ENCODE data around the gene NT5C3A.
"Not testable (repeated sequence)": the region's sequence is repeated elsewhere in the genome, so short reads cannot be mapped to it uniquely, and the experiment has no call there.

NT5C3A gene

GRCh38 chr7:33040803-33041516 lies 21.6 kb downstream of the NT5C3A start:
- DNase-seq = peak; percentile 54

- no peak for DNase-seq
Measured at GRCh38 chr7:33039903-33040292, 22.7 kb downstream of the NT5C3A start.

GRCh38 chr7:33039257-33039902 lies 23.2 kb downstream of the NT5C3A start:
- DNase-seq = no peak

- DNase-seq = no peak
Measured at GRCh38 chr7:33038639-33039038, 23.9 kb downstream of the NT5C3A start.

GRCh38 chr7:33035776-33036175 lies 26.8 kb downstream of the NT5C3A start:
- no peak for DNase-seq

- no peak for DNase-seq
Measured at GRCh38 chr7:33024189-33024757, 38.3 kb downstream of the NT5C3A start.

- no peak for DNase-seq
Measured at GRCh38 chr7:33012364-33012763, 50.2 kb downstream of the NT5C3A start.

- DNase-seq = no peak
Measured at GRCh38 chr7:33009734-33010133, 52.8 kb downstream of the NT5C3A start.

GRCh38 chr7:33005690-33006089 lies 56.9 kb downstream of the NT5C3A start:
- not testable (repeated sequence) for DNase-seq

- DNase-seq = not testable (repeated sequence)
Measured at GRCh38 chr7:33005193-33005592, 57.4 kb downstream of the NT5C3A start.

- DNase-seq = not testable (repeated sequence)
Measured at GRCh38 chr7:33004104-33004616, 58.4 kb downstream of the NT5C3A start.

- DNase-seq = not testable (repeated sequence)
Measured at GRCh38 chr7:33003111-33003510, 59.5 kb downstream of the NT5C3A start.

- DNase-seq = not testable (repeated sequence)
Measured at GRCh38 chr7:32999380-32999779, 63.2 kb downstream of the NT5C3A start.

GRCh38 chr7:32998361-32999171 lies 64.0 kb downstream of the NT5C3A start:
- DNase-seq = not testable (repeated sequence)

GRCh38 chr7:32997956-32998355 lies 64.6 kb downstream of the NT5C3A start:
- not testable (repeated sequence) for DNase-seq

- DNase-seq = not testable (repeated sequence)
Measured at GRCh38 chr7:32992750-32993149, 69.8 kb downstream of the NT5C3A start.

GRCh38 chr7:32991975-32992700 lies 70.4 kb downstream of the NT5C3A start:
- DNase-seq = not testable (repeated sequence)

- not testable (repeated sequence) for DNase-seq
Measured at GRCh38 chr7:32991068-32991585, 71.4 kb downstream of the NT5C3A start.

GRCh38 chr7:32988148-32988547 lies 74.4 kb downstream of the NT5C3A start:
- not testable (repeated sequence) for DNase-seq

GRCh38 chr7:32979902-32980301 lies 82.7 kb downstream of the NT5C3A start:
- not testable (repeated sequence) for DNase-seq

GRCh38 chr7:32979246-32979645 lies 83.3 kb downstream of the NT5C3A start:
- not testable (repeated sequence) for DNase-seq

- DNase-seq = not testable (repeated sequence)
Measured at GRCh38 chr7:32977159-32977558, 85.4 kb downstream of the NT5C3A start.

Data from activated naive CD4-positive, alpha-beta T cell treated with anti-CD3 and anti-CD28 coated beads, Interleukin-2, amount 50 U/mL, for 16 hours (primary cell).